Keratinocyte (primary cell): ENCODE measurements around the gene FBXL22.

Source experiments
- EZH2 ChIP-seq: IDR thresholded peaks from one replicate; pipeline ENCODE4 v1.6.1; 2012; ENCODE audit warnings: inconsistent platforms, mild to moderate bottlenecking, low read length, moderate library complexity
- TF ChIP-seq, protein P1 (sequence below), 3 experiments: IDR thresholded peaks in 1 of 3; conservative IDR thresholded peaks in 1 of 3; optimal IDR thresholded peaks in 1 of 3; 2 replicates in 2 of 3; 3 replicates in 1 of 3; pipeline versions ENCODE3 to v1.5.1; 2011; ENCODE audit warnings: low read length in 3 of 3, mild to moderate bottlenecking in 3 of 3, moderate library complexity in 2 of 3, control low read depth in 1 of 3, inconsistent platforms in 1 of 3; ENCODE audit not compliant: insufficient read depth in 2 of 3; ENCODE audit errors: extremely low read depth in 1 of 3

- TF ChIP-seq, protein P1, sequence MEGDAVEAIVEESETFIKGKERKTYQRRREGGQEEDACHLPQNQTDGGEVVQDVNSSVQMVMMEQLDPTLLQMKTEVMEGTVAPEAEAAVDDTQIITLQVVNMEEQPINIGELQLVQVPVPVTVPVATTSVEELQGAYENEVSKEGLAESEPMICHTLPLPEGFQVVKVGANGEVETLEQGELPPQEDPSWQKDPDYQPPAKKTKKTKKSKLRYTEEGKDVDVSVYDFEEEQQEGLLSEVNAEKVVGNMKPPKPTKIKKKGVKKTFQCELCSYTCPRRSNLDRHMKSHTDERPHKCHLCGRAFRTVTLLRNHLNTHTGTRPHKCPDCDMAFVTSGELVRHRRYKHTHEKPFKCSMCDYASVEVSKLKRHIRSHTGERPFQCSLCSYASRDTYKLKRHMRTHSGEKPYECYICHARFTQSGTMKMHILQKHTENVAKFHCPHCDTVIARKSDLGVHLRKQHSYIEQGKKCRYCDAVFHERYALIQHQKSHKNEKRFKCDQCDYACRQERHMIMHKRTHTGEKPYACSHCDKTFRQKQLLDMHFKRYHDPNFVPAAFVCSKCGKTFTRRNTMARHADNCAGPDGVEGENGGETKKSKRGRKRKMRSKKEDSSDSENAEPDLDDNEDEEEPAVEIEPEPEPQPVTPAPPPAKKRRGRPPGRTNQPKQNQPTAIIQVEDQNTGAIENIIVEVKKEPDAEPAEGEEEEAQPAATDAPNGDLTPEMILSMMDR (optimal IDR thresholded peaks at IDR 0.05 in 1 of 3, IDR thresholded peaks at IDR 0.05 in 1 of 3, conservative IDR thresholded peaks at IDR 0.05 in 1 of 3; ENCODE audit: extremely low read depth in 1 of 3, insufficient read depth in 2 of 3, low read length in 3 of 3): no peak
- no peak for TF ChIP-seq EZH2
Observed at GRCh38 chr15:63596676-63597037, 530 bp upstream of the FBXL22 start.
